Measurements from ENCODE around the gene KRTAP1-5. TPM values are rescaled to one million over a fixed set of nuclear protein-coding genes. Genes with fewer than 3 reads are reported as not detected.
"Not testable (repeated sequence)": the region's sequence is repeated elsewhere in the genome, so short reads cannot be mapped to it uniquely, and the experiment has no call there.

Gene KRTAP1-5
- total RNA-seq, 4 donors from 2014 or later = not detected

GRCh38 chr17:41002814-41003213, 24.2 kb downstream of the KRTAP1-5 start:
- Histone ChIP-seq H3K4me1 (no peaks in the 10 kb centered on the region), H3K27me3 (no peaks in the 10 kb centered on the region), H3K9me3 (no peaks in the 10 kb centered on the region), H3K36me3 (no peaks in the 10 kb centered on the region), H3K27ac (no peak overlapping the region), H3K4me3 (no peak overlapping the region)
- TF ChIP-seq CTCF (IDR thresholded peaks at IDR 0.05) = no peak
- no peak for TF ChIP-seq POLR2A (IDR thresholded peaks at IDR 0.05)
- DNase-seq = no peak

- Histone ChIP-seq H3K36me3 (no peaks in the 10 kb centered on the region), H3K4me1 (no peaks in the 10 kb centered on the region), H3K9me3 (no peaks in the 10 kb centered on the region), H3K27ac (no peak overlapping the region), H3K27me3 (no peaks in the 10 kb centered on the region), H3K4me3 (no peak overlapping the region)
- no peak for DNase-seq
- TF ChIP-seq POLR2A (IDR thresholded peaks at IDR 0.05) (no peak), CTCF (IDR thresholded peaks at IDR 0.05) (no peak)
Measured at GRCh38 chr17:41001795-41002194, 25.2 kb downstream of the KRTAP1-5 start.

GRCh38 chr17:40999563-40999962, 27.4 kb downstream of the KRTAP1-5 start, which contains the start of gene KRTAP3-2:
TSS of gene KRTAP3-2 (minus strand) at chr17:40999906. CDS start at chr17:40999853, 53 bp downstream.
- H3K27me3 ChIP-seq, H3K36me3 ChIP-seq, H3K9me3 ChIP-seq, H3K27ac ChIP-seq, H3K4me3 ChIP-seq, DNase-seq, H3K4me1 ChIP-seq: not testable (repeated sequence)

- DNase-seq = no peak
- TF ChIP-seq CTCF (IDR thresholded peaks at IDR 0.05) = no peak
- no peak for TF ChIP-seq POLR2A (IDR thresholded peaks at IDR 0.05)
- Histone ChIP-seq H3K27me3 (no peaks in the 10 kb centered on the region), H3K4me3 (no peak overlapping the region), H3K4me1 (no peaks in the 10 kb centered on the region), H3K9me3 (no peaks in the 10 kb centered on the region), H3K36me3 (no peaks in the 10 kb centered on the region), H3K27ac (no peak overlapping the region)
Measured at GRCh38 chr17:40997361-40997760, 29.6 kb downstream of the KRTAP1-5 start.

GRCh38 chr17:40996829-40997228, 30.2 kb downstream of the KRTAP1-5 start:
- Histone ChIP-seq H3K27me3 (no peaks in the 10 kb centered on the region), H3K4me3 (no peak overlapping the region), H3K4me1 (no peaks in the 10 kb centered on the region), H3K36me3 (no peaks in the 10 kb centered on the region), H3K27ac (no peak overlapping the region), H3K9me3 (no peaks in the 10 kb centered on the region)
- DNase-seq = no peak
- TF ChIP-seq CTCF (IDR thresholded peaks at IDR 0.05) (no peak), POLR2A (IDR thresholded peaks at IDR 0.05) (no peak)

GRCh38 chr17:40995116-40995515, 31.9 kb downstream of the KRTAP1-5 start:
- Histone ChIP-seq H3K9me3 (no peaks in the 10 kb centered on the region), H3K27ac (no peak overlapping the region), H3K4me3 (no peak overlapping the region), H3K4me1 (no peaks in the 10 kb centered on the region), H3K27me3 (no peaks in the 10 kb centered on the region), H3K36me3 (no peaks in the 10 kb centered on the region)
- DNase-seq = no peak
- TF ChIP-seq CTCF (IDR thresholded peaks at IDR 0.05) (no peak), POLR2A (IDR thresholded peaks at IDR 0.05) (no peak)

Measured in Peyer's patch (tissue), 4 donors.